ENCODE measurements around the gene LRRC61.
"Not testable (repeated sequence)": the region's sequence is repeated elsewhere in the genome, so short reads cannot be mapped to it uniquely, and the experiment has no call there.

DNA sequence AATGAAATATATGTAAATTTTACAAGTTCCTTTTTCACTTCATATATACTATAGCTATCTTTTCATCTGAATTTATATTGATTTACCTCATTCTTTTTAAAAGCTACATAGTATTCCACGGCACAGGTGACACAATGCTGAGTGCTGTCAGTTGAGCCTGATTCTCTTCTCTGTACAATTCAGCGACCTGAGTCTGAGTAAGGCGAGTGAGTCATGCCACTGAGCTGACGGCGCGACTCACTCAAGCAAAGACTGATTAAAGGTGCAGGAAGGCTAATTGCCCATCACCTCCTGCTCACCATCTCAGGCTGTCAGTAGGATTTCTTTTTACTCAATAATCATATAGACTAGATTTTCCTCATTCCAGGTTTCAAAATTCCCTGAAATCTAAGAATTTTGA is 39.5 kb upstream of the LRRC61 start:
- TF ChIP-seq HNF4A (CRISPR knock-in tag; IDR thresholded peaks at IDR 0.05); HNRNPUL1 (IDR thresholded peaks at IDR 0.05; ENCODE audit: low read depth, low read length); ZNF383 (CRISPR knock-in tag; IDR thresholded peaks at IDR 0.05; ENCODE audit: borderline replicate concordance); ZZZ3 (CRISPR knock-in tag; IDR thresholded peaks at IDR 0.05; ENCODE audit: borderline replicate concordance); FOXA1 (IDR thresholded peaks at IDR 0.05); FOXA1 (CRISPR knock-in tag; IDR thresholded peaks at IDR 0.05); POLR2A (IDR thresholded peaks at IDR 0.05; ENCODE audit: insufficient read depth in 1 of 2, low read depth in 2 of 2, low read length in 2 of 2); ZFY (CRISPR knock-in tag; IDR thresholded peaks at IDR 0.05); ZFP36 (IDR thresholded peaks at IDR 0.05; ENCODE audit: borderline replicate concordance, low read depth, low read length, partially characterized antibody): not testable (repeated sequence)
- TF ChIP-seq, protein P1, sequence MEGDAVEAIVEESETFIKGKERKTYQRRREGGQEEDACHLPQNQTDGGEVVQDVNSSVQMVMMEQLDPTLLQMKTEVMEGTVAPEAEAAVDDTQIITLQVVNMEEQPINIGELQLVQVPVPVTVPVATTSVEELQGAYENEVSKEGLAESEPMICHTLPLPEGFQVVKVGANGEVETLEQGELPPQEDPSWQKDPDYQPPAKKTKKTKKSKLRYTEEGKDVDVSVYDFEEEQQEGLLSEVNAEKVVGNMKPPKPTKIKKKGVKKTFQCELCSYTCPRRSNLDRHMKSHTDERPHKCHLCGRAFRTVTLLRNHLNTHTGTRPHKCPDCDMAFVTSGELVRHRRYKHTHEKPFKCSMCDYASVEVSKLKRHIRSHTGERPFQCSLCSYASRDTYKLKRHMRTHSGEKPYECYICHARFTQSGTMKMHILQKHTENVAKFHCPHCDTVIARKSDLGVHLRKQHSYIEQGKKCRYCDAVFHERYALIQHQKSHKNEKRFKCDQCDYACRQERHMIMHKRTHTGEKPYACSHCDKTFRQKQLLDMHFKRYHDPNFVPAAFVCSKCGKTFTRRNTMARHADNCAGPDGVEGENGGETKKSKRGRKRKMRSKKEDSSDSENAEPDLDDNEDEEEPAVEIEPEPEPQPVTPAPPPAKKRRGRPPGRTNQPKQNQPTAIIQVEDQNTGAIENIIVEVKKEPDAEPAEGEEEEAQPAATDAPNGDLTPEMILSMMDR (CRISPR knock-in tag; IDR thresholded peaks at IDR 0.05), result not testable (repeated sequence)
- TF ChIP-seq, protein P2, sequence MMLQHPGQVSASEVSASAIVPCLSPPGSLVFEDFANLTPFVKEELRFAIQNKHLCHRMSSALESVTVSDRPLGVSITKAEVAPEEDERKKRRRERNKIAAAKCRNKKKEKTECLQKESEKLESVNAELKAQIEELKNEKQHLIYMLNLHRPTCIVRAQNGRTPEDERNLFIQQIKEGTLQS (CRISPR knock-in tag; IDR thresholded peaks at IDR 0.05), result not testable (repeated sequence)

Measured in HepG2 (cell line).